Measurements from ENCODE around the gene MAPK12. TPM values are rescaled to one million over a fixed set of nuclear protein-coding genes. Genes with fewer than 3 reads are reported as not detected.

Gene MAPK12
- total RNA-seq, 4 donors from 2014 or later, result 3.1 to 5.1 (median 3.7) TPM

- Histone ChIP-seq H3K36me3 (peaks cover 90% of the 10 kb centered on the region in 2 donors), H3K9me3 (no peaks in the 10 kb centered on the region), H3K27ac (peak overlapping the region in 2 of 3 donors; percentile 46 to 65), H3K4me3 (replicated peaks in 1 of 3) (no peak overlapping the region), H3K4me1 (peaks cover 0 to 12% of the 10 kb centered on the region in 2 donors), H3K27me3 (no peaks in the 10 kb centered on the region)
- TF ChIP-seq POLR2A (IDR thresholded peaks at IDR 0.05), result no peak
- TF ChIP-seq CTCF (IDR thresholded peaks at IDR 0.05), result no peak
- intact Hi-C loops (cut with DNase I), result no loop called here
- DNase-seq, result no peak
- WGBS, 2 donors, result 91% methylated on average over 8 of the region's 25 CpGs; no CpG with 5 or more reads in 1 of the 2 donors
Measured at GRCh38 chr22:50281957-50282356, 20.5 kb upstream of the MAPK12 start.

GRCh38 chr22:50281384-50281760, 19.9 kb upstream of the MAPK12 start:
- Histone ChIP-seq H3K4me3 (replicated peaks in 1 of 3) (no peak overlapping the region), H3K36me3 (peaks cover 89 to 90% of the 10 kb centered on the region in 2 donors), H3K27me3 (no peaks in the 10 kb centered on the region), H3K4me1 (peaks cover 0 to 12% of the 10 kb centered on the region in 2 donors), H3K27ac (no peak overlapping the region), H3K9me3 (no peaks in the 10 kb centered on the region)
- intact Hi-C loops (cut with DNase I), result no loop called here
- 95 to 97% methylated on average over 13 to 35 of the region's 36 CpGs for WGBS, 2 donors
- no peak for TF ChIP-seq POLR2A (IDR thresholded peaks at IDR 0.05)
- TF ChIP-seq CTCF (IDR thresholded peaks at IDR 0.05), result no peak
- DNase-seq, result no peak

GRCh38 chr22:50280708-50281383, 19.4 kb upstream of the MAPK12 start:
- intact Hi-C loops (cut with DNase I), result no loop called here
- no peak overlapping the region for H3K27ac ChIP-seq
- DNase-seq, result no peak
- H3K9me3 ChIP-seq, result no peaks in the 10 kb centered on the region
- peaks cover 0 to 12% of the 10 kb centered on the region in 2 donors for H3K4me1 ChIP-seq
- H3K36me3 ChIP-seq, result peaks cover 89 to 91% of the 10 kb centered on the region in 2 donors
- WGBS, 2 donors, result 96 to 97% methylated on average over 24 to 43 of the region's 47 CpGs
- H3K4me3 ChIP-seq (replicated peaks in 1 of 3), result no peak overlapping the region
- TF ChIP-seq CTCF (IDR thresholded peaks at IDR 0.05), result no peak
- TF ChIP-seq POLR2A (IDR thresholded peaks at IDR 0.05), result no peak
- H3K27me3 ChIP-seq, result no peaks in the 10 kb centered on the region

GRCh38 chr22:50280022-50280707, 18.7 kb upstream of the MAPK12 start:
- H3K4me3 ChIP-seq (replicated peaks in 1 of 3), result no peak overlapping the region
- DNase-seq, result no peak
- peaks cover 0 to 12% of the 10 kb centered on the region in 2 donors for H3K4me1 ChIP-seq
- H3K36me3 ChIP-seq, result peaks cover 93 to 95% of the 10 kb centered on the region in 2 donors
- H3K27ac ChIP-seq, result no peak overlapping the region
- 98 to 99% methylated on average over 14 to 15 of the region's 38 CpGs for WGBS, 2 donors
- H3K9me3 ChIP-seq, result no peaks in the 10 kb centered on the region
- no peak for TF ChIP-seq CTCF (IDR thresholded peaks at IDR 0.05)
- no peak for TF ChIP-seq POLR2A (IDR thresholded peaks at IDR 0.05)
- intact Hi-C loops (cut with DNase I), result no loop called here
- no peaks in the 10 kb centered on the region for H3K27me3 ChIP-seq

Data from thyroid gland (tissue), 4 donors.